ENCODE results near the gene SV2A.

GRCh38 chr1:149899460-149900284 lies 18.0 kb downstream of the SV2A start, which contains the start of gene BOLA1:
- TF ChIP-seq CTCF (conservative IDR thresholded peaks at IDR 0.05; ENCODE audit: low read depth, low read length) (no peak), EZH2 (IDR thresholded peaks at IDR 0.05; ENCODE audit: borderline replicate concordance, low read depth, low read length, poor library complexity, severe bottlenecking) (no peak)
